Suppressor macrophage treated with lipopolysaccharide for 1 hour (primary cell): ENCODE measurements around the gene LRRC38.

ENCODE experiments used
- DNase-seq, 3 donors: peaks; one replicate each; pipeline ENCODE4 v3.0.0-alpha.2; 2020 to 2022

The LRRC38 gene

GRCh38 chr1:13516606-13517005 is 2.8 kb upstream of the LRRC38 start:
- no peak for DNase-seq

GRCh38 chr1:13514821-13515220 is 1.0 kb upstream of the LRRC38 start:
- DNase-seq, result no peak

DNA sequence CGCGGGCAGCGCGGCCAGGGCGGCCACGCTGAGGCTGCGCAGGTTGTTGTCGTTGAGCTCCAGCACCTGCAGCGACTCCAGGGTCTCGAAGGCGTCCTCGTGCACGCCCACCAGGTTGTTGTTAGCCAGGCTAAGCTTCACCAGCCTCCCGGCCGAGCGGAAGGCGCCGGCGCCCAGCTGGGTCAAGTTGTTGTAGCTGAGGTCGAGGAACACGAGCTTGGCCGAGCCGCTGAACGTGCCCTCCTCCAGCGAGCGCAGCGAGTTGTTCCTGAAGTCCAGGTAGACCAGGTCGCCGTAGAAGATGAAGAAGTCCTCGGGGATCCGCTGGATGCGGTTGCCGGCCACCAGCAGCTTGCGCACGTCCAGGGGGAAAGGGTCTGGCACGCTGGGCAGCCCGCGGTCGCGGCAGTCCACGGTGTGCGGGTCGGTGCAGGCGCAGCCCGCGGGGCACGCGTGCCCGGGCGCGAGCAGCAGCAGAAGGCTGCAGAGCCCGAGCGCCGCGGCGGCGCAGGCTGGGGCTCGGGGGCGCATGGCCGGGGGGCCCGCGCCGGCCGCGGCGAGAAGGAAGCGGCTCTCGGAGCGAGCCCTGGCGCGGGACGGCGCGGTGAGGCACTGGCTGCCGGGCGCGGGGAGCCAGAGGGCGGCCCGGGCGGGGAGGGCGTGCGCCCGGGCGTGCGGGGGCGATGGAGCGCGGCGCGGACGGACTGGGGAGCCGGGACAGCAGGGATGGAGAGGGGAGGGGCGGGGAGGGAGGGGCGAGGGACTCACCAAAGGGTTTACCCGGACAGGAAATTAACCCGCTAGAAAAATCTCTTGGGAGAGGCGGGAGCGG is 524 bp downstream of the LRRC38 start:
- DNase-seq, result no peak

DNA sequence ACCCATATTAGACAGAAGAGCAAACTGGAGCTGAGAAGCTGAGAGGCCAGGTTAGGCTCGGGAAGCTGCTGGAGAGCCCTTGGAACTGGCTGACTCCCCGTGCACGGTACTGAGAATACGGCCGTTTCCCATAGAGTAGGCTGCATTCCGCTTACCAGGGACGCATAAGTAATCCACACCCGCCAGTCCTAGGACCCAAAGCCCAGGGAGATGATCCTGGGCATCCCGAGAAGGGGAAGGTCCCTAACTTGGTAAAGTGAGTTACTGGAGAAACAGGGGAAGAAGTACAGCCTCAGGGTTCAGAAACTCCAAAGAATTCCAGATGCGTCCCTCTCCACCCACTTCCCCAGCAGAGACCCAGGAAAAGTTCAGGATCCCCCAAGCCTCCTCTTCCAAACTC is 1.3 kb downstream of the LRRC38 start:
- DNase-seq, result no peak

- no peak for DNase-seq
Observed at GRCh38 chr1:13510499-13510898, 3.3 kb downstream of the LRRC38 start.

GRCh38 chr1:13507075-13507474 is 6.7 kb downstream of the LRRC38 start:
- no peak for DNase-seq

GRCh38 chr1:13505020-13505419 is 8.8 kb downstream of the LRRC38 start:
- no peak for DNase-seq

DNA sequence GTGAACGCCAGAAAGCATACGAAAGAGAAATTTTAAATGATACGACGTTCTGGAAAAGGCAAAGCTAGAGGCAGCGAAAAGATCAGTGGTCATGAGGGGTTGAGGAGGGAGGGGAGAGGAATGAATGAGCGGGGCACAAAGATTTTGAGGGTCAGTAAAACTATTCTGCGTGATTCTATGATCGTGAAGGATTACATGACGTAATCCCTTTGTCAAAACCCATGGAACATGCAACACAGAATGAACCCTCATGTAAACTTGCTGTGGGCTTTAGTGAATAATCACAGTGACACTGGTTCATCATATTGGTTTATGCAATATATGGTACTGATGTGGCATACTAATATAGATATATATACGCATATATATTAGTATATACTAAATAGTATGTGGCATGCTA is 13.0 kb downstream of the LRRC38 start:
- DNase-seq, result no peak

DNA sequence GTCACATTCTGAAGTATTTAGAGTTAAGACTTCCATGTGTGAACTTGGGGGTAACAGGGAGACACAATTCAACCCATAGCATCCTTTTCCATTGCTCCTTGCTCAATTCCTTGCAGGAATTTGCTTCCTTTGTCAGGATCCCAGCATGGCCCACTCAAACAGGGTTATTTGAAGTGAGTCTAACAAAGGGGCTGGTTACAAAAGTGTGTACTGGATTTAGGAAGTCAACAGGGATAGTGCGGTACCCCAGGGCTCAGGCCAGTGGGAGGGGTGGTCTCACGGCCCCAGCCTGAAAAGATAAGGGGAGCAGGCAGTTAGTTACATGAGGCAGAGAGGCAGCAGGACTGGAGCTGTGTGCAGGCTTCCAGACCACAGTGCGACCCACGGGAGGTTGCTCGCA is 14.4 kb downstream of the LRRC38 start:
- DNase-seq, result no peak

DNA sequence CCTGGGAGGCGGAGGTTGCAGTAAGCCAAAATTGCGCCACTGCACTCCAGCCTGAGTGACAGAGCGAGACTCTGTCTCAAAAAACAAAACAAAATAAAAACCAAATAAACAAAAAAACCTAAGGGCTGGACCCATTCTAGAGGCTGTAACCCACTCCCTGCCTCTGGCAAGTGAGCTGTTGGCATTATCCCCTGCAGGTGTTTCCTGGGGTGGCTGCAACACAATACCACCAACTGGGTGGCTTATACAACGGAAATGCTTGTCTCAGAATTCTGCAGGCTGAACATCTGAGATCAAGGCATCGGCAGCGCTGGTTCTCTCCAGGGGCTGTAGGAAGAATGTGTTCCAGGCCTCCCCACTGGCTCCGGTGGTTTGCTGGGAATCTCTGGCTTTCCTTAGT is 15.2 kb downstream of the LRRC38 start:
- no peak for DNase-seq

- no peak for DNase-seq
Observed at GRCh38 chr1:13495186-13495585, 18.6 kb downstream of the LRRC38 start.

- DNase-seq, result no peak
Observed at GRCh38 chr1:13494712-13495111, 19.1 kb downstream of the LRRC38 start.

GRCh38 chr1:13494025-13494424 is 19.8 kb downstream of the LRRC38 start:
- peak in 1 of 3 donors; percentile 6 for DNase-seq

- DNase-seq, result no peak
Observed at GRCh38 chr1:13492711-13493110, 21.1 kb downstream of the LRRC38 start.

GRCh38 chr1:13487957-13488356 is 25.8 kb downstream of the LRRC38 start:
- no peak for DNase-seq

- no peak for DNase-seq
Observed at GRCh38 chr1:13487143-13487868, 26.5 kb downstream of the LRRC38 start.

DNA sequence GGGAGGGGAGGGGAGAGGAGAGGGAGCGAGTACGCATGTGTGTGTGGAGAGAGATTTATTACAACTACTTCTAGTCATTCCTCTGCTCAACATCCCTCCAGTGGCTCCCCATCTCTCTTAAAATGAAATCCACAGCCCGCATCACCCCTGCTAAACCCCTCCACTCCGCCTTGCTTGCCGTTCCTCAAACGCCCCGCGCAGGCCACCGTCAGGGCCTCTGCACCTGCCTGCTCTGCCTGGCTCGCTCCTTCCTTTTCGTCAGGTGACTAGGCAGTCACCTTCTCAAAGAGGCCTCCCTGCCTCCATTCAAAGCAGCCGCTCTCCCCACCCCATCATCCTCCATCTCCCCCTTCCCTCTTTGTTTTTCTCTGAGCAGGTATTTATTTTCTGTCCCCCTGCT is 29.9 kb downstream of the LRRC38 start:
- DNase-seq, result no peak

GRCh38 chr1:13482600-13482999 is 31.2 kb downstream of the LRRC38 start:
- no peak for DNase-seq

GRCh38 chr1:13479171-13479856 is 34.5 kb downstream of the LRRC38 start:
- no peak for DNase-seq

GRCh38 chr1:13478692-13479091 is 35.1 kb downstream of the LRRC38 start:
- no peak for DNase-seq

DNA sequence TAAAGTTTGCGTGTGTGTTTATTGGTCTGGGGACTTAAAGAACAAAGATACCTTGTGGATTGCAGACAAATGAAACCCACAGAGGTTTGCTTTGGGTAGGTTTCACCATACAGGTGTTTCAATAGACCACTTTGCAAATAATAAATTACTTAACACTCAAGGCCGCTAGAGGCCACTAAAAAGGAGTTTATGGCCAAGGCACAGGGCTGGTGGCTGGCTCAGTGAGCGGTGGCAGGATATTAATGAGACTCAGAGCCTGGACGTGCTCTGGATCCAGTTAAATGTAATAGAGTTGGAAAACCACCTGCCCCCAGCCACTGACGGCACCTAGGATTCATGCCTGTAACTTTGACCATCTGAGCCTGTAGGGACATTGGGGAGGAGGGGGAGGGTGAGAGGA is 44.5 kb downstream of the LRRC38 start:
- peak in 2 of 3 donors; percentile 9 to 10 for DNase-seq

GRCh38 chr1:13465515-13465914 is 48.3 kb downstream of the LRRC38 start:
- no peak for DNase-seq

DNA sequence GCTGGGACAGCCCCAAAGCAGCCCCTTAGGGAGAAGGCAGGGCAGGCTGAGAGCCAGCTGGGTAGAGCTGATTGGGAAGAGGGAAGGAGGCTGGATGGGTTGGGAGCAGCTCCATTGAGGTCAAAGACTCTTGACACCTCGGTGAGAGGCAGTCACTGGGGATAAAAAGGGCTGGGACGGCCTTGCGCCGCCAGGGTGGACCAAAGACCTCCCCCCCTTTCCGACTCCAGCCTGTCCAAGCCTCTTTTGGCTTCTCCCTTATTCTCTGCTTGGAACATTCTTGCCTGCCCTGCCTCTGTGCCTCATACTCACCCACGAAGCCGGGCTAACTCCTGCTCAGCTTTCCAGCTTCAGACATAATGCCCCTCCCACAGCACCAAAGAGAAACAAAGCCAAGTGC is 51.1 kb downstream of the LRRC38 start:
- no peak for DNase-seq

DNA sequence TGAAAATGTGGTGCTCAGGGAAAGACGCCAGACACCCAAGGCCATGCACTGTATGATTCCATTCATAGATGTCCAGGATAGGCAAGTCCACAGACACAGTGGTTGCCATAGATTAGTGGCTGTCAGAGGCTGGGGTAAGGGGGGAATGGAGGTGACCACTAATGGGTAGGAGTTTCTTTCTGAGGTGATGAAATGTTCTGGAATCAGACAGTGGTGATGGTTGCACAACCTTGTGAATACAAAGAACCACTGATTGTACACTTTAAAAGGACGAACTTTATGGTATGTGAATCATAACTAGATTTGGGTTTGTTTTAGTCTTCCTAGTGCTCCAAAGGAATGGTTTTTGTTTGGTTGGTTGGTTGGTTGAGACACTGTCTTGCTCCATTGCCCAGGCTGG is 51.8 kb downstream of the LRRC38 start:
- no peak for DNase-seq
